SK-N-SH treated with all-trans-retinoic acid at 6 μM for 48 hours (cell line): ENCODE data around the gene SIGLEC6.

Experiments
- CSDC2 ChIP-seq: fragments of 250-450 bp; sonication (Bioruptor Pico); IDR thresholded peaks from 2 replicates; pipeline ENCODE4 v1.5.0; 2020; ENCODE audit warnings: mild to moderate bottlenecking, moderate library complexity
- POU6F1 ChIP-seq: fragments of 250-450 bp; sonication (Bioruptor Pico); IDR thresholded peaks from 2 replicates; pipeline ENCODE4 v1.8.0; 2021; ENCODE audit warnings: low read depth, mild to moderate bottlenecking, moderate library complexity, borderline replicate concordance
- RARB ChIP-seq: fragments of 250-450 bp; sonication (Bioruptor Pico); IDR thresholded peaks from 2 replicates; pipeline ENCODE4 v1.8.0; 2021; ENCODE audit warnings: mild to moderate bottlenecking, moderate library complexity
- SNAI2 ChIP-seq: fragments of 250-450 bp; sonication (Bioruptor Pico); IDR thresholded peaks from 2 replicates; pipeline ENCODE4 v1.5.0; 2020; ENCODE audit warnings: mild to moderate bottlenecking, moderate library complexity
- ZNF565 ChIP-seq: fragments of 450-650 bp; formaldehyde crosslinking; conservative IDR thresholded peaks from 2 replicates; pipeline ENCODE4 v1.5.0; 2020; ENCODE audit warnings: low read depth, mild to moderate bottlenecking, moderate library complexity

- TF ChIP-seq SNAI2 (CRISPR knock-in tag) (no peak), CSDC2 (CRISPR knock-in tag) (no peak), ZNF565 (no peak), POU6F1 (CRISPR knock-in tag) (no peak), RARB (no peak)
Observed at GRCh38 chr19:51568456-51568855, 37.0 kb upstream of the SIGLEC6 start.
